ENCODE results near the gene ARL8B.

ARL8B gene

GRCh38 chr3:5136211-5136918 lies 14.3 kb downstream of the ARL8B start:
- intact Hi-C loops (cut with DNase I; ENCODE audit: low total_unique reads) = no loop called here
- no peak for TF ChIP-seq CTCF (IDR thresholded peaks at IDR 0.05)
- H3K27me3 ChIP-seq = no peaks in the 10 kb centered on the region
- peaks cover 0 to 77% (median 45%) of the 10 kb centered on the region in 4 donors for H3K4me1 ChIP-seq
- H3K4me3 ChIP-seq = no peak overlapping the region
- H3K27ac ChIP-seq = peak overlapping the region; percentile 8 to 21
- no peaks in the 10 kb centered on the region for H3K9me3 ChIP-seq
- H3K36me3 ChIP-seq = no peaks in the 10 kb centered on the region
- DNase-seq = no peak

GRCh38 chr3:5136919-5137429 lies 14.9 kb downstream of the ARL8B start:
- Histone ChIP-seq H3K27ac (peak overlapping the region in 1 of 2 donors; percentile 21), H3K9me3 (no peaks in the 10 kb centered on the region), H3K36me3 (no peaks in the 10 kb centered on the region), H3K4me1 (peaks cover 0 to 77% (median 45%) of the 10 kb centered on the region in 4 donors), H3K4me3 (no peak overlapping the region), H3K27me3 (no peaks in the 10 kb centered on the region)
- intact Hi-C loops (cut with DNase I; ENCODE audit: low total_unique reads) = no loop called here
- no peak for TF ChIP-seq CTCF (IDR thresholded peaks at IDR 0.05)
- no peak for DNase-seq

- Histone ChIP-seq H3K9me3 (no peaks in the 10 kb centered on the region), H3K4me1 (peaks cover 0 to 66% (median 42%) of the 10 kb centered on the region in 4 donors), H3K36me3 (no peaks in the 10 kb centered on the region), H3K4me3 (no peak overlapping the region), H3K27me3 (no peaks in the 10 kb centered on the region), H3K27ac (peak overlapping the region in 1 of 2 donors; percentile 21)
- DNase-seq = no peak
- intact Hi-C loops (cut with DNase I; ENCODE audit: low total_unique reads) = no loop called here
- TF ChIP-seq CTCF (IDR thresholded peaks at IDR 0.05) = no peak
Observed at GRCh38 chr3:5138214-5138981, 16.3 kb downstream of the ARL8B start.

GRCh38 chr3:5140230-5140621 lies 18.1 kb downstream of the ARL8B start:
- no peaks in the 10 kb centered on the region for H3K27me3 ChIP-seq
- intact Hi-C loops (cut with DNase I; ENCODE audit: low total_unique reads) = no loop called here
- H3K9me3 ChIP-seq = no peaks in the 10 kb centered on the region
- no peak overlapping the region for H3K4me3 ChIP-seq
- no peak for DNase-seq
- H3K27ac ChIP-seq = no peak overlapping the region
- no peaks in the 10 kb centered on the region for H3K36me3 ChIP-seq
- TF ChIP-seq CTCF (IDR thresholded peaks at IDR 0.05) = no peak
- peaks cover 0 to 72% (median 38%) of the 10 kb centered on the region in 4 donors for H3K4me1 ChIP-seq

- intact Hi-C loops (cut with DNase I; ENCODE audit: low total_unique reads) = no loop called here
- Histone ChIP-seq H3K27ac (no peak overlapping the region), H3K4me1 (peaks cover 0 to 73% (median 42%) of the 10 kb centered on the region in 4 donors), H3K36me3 (no peaks in the 10 kb centered on the region), H3K27me3 (no peaks in the 10 kb centered on the region), H3K9me3 (no peaks in the 10 kb centered on the region), H3K4me3 (no peak overlapping the region)
- no peak for DNase-seq
- no peak for TF ChIP-seq CTCF (IDR thresholded peaks at IDR 0.05)
Observed at GRCh38 chr3:5140839-5141238, 18.7 kb downstream of the ARL8B start.

Data from tibial artery (tissue), 4 donors.